22Rv1 (cell line): ENCODE results near the gene CCNT2.

Experiments used
- ZFX ChIP-seq: fragments of 450-650 bp; IDR thresholded peaks from 2 replicates; pipeline ENCODE4 v1.6.1; 2017; ENCODE audit warnings: antibody characterized with exemption, borderline replicate concordance
- TF ChIP-seq, protein P1 (sequence below): fragments of 450-650 bp; IDR thresholded peaks from 2 replicates; pipeline ENCODE4 v1.5.1; 2017; ENCODE audit warnings: mild to moderate bottlenecking

DNA sequence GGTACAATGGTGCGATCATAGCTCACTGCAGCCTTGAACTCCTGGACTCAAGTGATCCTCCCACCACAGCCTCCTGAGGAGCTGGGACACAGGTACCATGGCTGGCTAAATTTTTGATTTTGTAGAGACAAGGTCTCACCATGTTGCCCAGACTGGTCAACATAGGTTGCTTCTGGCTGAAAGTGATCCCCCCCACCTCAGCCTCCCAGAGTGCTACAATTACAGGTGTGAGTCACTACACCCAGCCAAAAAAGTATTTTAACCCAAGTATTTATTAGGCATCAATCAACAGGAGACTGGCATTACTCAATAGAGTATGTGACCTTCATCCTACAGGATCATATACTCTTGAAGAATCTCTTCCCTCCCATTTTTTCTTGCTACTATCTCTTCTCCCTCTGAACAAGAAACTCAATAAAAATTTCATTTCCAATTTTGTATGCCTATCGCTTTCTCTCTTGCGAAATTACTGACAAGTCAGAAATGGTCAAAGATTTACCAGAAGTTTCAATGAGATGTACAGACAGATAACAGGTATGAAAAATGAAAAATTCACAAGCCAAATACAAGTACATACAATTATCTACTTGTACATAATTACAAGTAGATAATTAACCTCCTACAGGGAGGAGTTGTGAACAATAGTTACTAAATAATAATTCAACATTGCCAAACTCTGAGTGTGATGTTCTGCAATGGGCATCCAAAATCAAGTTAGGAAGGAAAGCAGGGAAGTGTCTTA is 34.9 kb upstream of the CCNT2 start:
- TF ChIP-seq, protein P1, sequence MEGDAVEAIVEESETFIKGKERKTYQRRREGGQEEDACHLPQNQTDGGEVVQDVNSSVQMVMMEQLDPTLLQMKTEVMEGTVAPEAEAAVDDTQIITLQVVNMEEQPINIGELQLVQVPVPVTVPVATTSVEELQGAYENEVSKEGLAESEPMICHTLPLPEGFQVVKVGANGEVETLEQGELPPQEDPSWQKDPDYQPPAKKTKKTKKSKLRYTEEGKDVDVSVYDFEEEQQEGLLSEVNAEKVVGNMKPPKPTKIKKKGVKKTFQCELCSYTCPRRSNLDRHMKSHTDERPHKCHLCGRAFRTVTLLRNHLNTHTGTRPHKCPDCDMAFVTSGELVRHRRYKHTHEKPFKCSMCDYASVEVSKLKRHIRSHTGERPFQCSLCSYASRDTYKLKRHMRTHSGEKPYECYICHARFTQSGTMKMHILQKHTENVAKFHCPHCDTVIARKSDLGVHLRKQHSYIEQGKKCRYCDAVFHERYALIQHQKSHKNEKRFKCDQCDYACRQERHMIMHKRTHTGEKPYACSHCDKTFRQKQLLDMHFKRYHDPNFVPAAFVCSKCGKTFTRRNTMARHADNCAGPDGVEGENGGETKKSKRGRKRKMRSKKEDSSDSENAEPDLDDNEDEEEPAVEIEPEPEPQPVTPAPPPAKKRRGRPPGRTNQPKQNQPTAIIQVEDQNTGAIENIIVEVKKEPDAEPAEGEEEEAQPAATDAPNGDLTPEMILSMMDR = no peak
- no peak for TF ChIP-seq ZFX
